K562 (cell line): ENCODE measurements around the gene LAMB1. TPM values are rescaled to one million over a fixed set of nuclear protein-coding genes. Genes with fewer than 3 reads are reported as not detected.

ENCODE experiments used
- ARHGAP35 ChIP-seq: fragments of 450-650 bp; IDR thresholded peaks from 2 replicates; pipeline ENCODE4 v1.6.1; 2018; ENCODE audit not compliant: partially characterized antibody
- ARNT ChIP-seq, 2 experiments: fragments of 450-650 bp; IDR thresholded peaks; 2 replicates each; pipeline ENCODE4 v1.6.1; 2016; ENCODE audit warnings: mild to moderate bottlenecking in 1 of 2
- CBFB ChIP-seq: sonication (generic); formaldehyde crosslinking; IDR thresholded peaks from 2 replicates; pipeline ENCODE4 v1.4.0; 2020; ENCODE audit warnings: mild to moderate bottlenecking, missing genetic modification reagents
- CREB1 ChIP-seq, 2 experiments: sonication (generic) in 1 of 2; formaldehyde crosslinking in 1 of 2; IDR thresholded peaks; 2 replicates each; pipeline versions ENCODE4 v1.6.1 to v1.8.0; 2012 to 2022; ENCODE audit warnings: inconsistent platforms in 1 of 2, mild to moderate bottlenecking in 1 of 2, missing genetic modification reagents in 1 of 2, moderate library complexity in 1 of 2
- FIP1L1 ChIP-seq: fragments of 200-400 bp; formaldehyde crosslinking; IDR thresholded peaks from 2 replicates; pipeline ENCODE4 v1.6.1; 2018; ENCODE audit warnings: mild to moderate bottlenecking, low read depth, low read length; ENCODE audit not compliant: poor library complexity, severe bottlenecking
- HCFC1 ChIP-seq: IDR thresholded peaks from 2 replicates; pipeline ENCODE4 v1.6.1; 2012; ENCODE audit warnings: low read depth, low read length, improper control_type of control experiment
- ILF3 ChIP-seq: fragments of 450-650 bp; IDR thresholded peaks from 2 replicates; pipeline ENCODE4 v1.6.1; 2018; ENCODE audit warnings: antibody characterized with exemption, mild to moderate bottlenecking, moderate library complexity, borderline replicate concordance
- KDM2B ChIP-seq: fragments of 250-450 bp; sonication (Bioruptor Pico); IDR thresholded peaks from 2 replicates; pipeline ENCODE4 v1.8.0; 2021; ENCODE audit warnings: mild to moderate bottlenecking, moderate library complexity
- MAFF ChIP-seq: IDR thresholded peaks from 2 replicates; pipeline ENCODE4 v1.6.1; 2012; ENCODE audit warnings: low read length, improper control_type of control experiment
- MLX ChIP-seq, 2 experiments: fragments of 450-650 bp in 1 of 2; sonication (generic) in 1 of 2; formaldehyde crosslinking; conservative IDR thresholded peaks; 2 replicates each; pipeline versions ENCODE4 v1.4.0 to v1.8.1; 2020 to 2022; ENCODE audit warnings: mild to moderate bottlenecking in 1 of 2, missing genetic modification reagents in 1 of 2
- MTA1 ChIP-seq: fragments of 450-650 bp; IDR thresholded peaks from 2 replicates; pipeline ENCODE4 v1.6.1; 2017; ENCODE audit warnings: borderline replicate concordance
- PHF21A ChIP-seq: fragments of 450-650 bp; IDR thresholded peaks from 2 replicates; pipeline ENCODE4 v1.6.1; 2017; ENCODE audit warnings: low read depth, borderline replicate concordance
- POLR2G ChIP-seq: fragments of 200-400 bp; formaldehyde crosslinking; IDR thresholded peaks from 2 replicates; pipeline ENCODE4 v1.6.1; 2017; ENCODE audit warnings: low read depth, mild to moderate bottlenecking, antibody characterized with exemption, low read length, moderate library complexity
- SPI1 ChIP-seq: IDR thresholded peaks from 2 replicates; pipeline ENCODE4 v1.6.1; 2011; ENCODE audit warnings: low read depth, low read length, control low read depth, borderline replicate concordance
- SRSF1 ChIP-seq: fragments of 200-400 bp; formaldehyde crosslinking; IDR thresholded peaks from 2 replicates; pipeline ENCODE4 v1.6.1; 2017; ENCODE audit warnings: mild to moderate bottlenecking, low read depth, low read length, moderate library complexity
- TCF7L2 ChIP-seq: fragments of 150-350 bp; IDR thresholded peaks from 2 replicates; pipeline ENCODE4 v1.6.1; 2016; ENCODE audit warnings: low read depth, mild to moderate bottlenecking, low read length, moderate library complexity
- ZC3H8 ChIP-seq: fragments of 450-650 bp; IDR thresholded peaks from 2 replicates; pipeline ENCODE4 v1.6.1; 2017
- ZNF133 ChIP-seq: fragments of 250-450 bp; sonication (Bioruptor Pico); IDR thresholded peaks from 2 replicates; pipeline ENCODE4 v1.4.0; 2020; ENCODE audit warnings: mild to moderate bottlenecking
- ZNF717 ChIP-seq: fragments of 250-450 bp; sonication (Bioruptor Pico); IDR thresholded peaks from 2 replicates; pipeline ENCODE4 v1.5.0; 2021
- polyA plus RNA-seq, 8 experiments: library from polyadenylated mRNA; depleted of rRNA in 4 of 8; stranded (reverse) in 5 of 8; unstranded in 3 of 8; fragments of >200 nt; fragmentation: Nextera tagmentation in 2 of 8; fragmentation: Illumina TruSeq in 1 of 8; extraction: Ambion mirVana in 2 of 8; extraction: Trizol in 1 of 8; gene quantifications; 2 replicates each; pipeline versions ENCODE4 v1.2.1 to v1.2.3, GENCODE V29; 2011 to 2014; ENCODE audit warnings: inconsistent platforms in 1 of 8, missing spikeins in 1 of 8
- total RNA-seq, 7 experiments: library from RNA; depleted of rRNA in 6 of 7; stranded (reverse); fragments of >200 nt in 6 of 7; fragmentation: Illumina TruSeq in 2 of 7; extraction: Trizol in 2 of 7; gene quantifications; 2 replicates each; pipeline versions ENCODE4 v1.2.1 to v1.2.3, GENCODE V29; 2011 to 2021; ENCODE audit warnings: low replicate concordance in 1 of 7
- TF ChIP-seq, protein P1 (sequence below): fragments of 250-450 bp; sonication (Bioruptor Pico); IDR thresholded peaks from 2 replicates; pipeline ENCODE4 v1.4.0; 2020; ENCODE audit warnings: mild to moderate bottlenecking, moderate library complexity
- TF ChIP-seq, protein P2 (sequence below): sonication (generic); formaldehyde crosslinking; IDR thresholded peaks from 2 replicates; pipeline ENCODE4 v1.8.1; 2023; ENCODE audit warnings: mild to moderate bottlenecking, missing genetic modification reagents
- TF ChIP-seq, protein P3 (sequence below): fragments of 250-450 bp; sonication (Bioruptor Pico); IDR thresholded peaks from 2 replicates; pipeline ENCODE4 v1.4.0; 2020

LAMB1 gene
- total and polyA plus RNA-seq, 9 of the 15 experiments (the other 6 are each of a cell fraction or from before 2014, with no cell fraction given): 6.0 to 17.7 (median 12.3) TPM

DNA sequence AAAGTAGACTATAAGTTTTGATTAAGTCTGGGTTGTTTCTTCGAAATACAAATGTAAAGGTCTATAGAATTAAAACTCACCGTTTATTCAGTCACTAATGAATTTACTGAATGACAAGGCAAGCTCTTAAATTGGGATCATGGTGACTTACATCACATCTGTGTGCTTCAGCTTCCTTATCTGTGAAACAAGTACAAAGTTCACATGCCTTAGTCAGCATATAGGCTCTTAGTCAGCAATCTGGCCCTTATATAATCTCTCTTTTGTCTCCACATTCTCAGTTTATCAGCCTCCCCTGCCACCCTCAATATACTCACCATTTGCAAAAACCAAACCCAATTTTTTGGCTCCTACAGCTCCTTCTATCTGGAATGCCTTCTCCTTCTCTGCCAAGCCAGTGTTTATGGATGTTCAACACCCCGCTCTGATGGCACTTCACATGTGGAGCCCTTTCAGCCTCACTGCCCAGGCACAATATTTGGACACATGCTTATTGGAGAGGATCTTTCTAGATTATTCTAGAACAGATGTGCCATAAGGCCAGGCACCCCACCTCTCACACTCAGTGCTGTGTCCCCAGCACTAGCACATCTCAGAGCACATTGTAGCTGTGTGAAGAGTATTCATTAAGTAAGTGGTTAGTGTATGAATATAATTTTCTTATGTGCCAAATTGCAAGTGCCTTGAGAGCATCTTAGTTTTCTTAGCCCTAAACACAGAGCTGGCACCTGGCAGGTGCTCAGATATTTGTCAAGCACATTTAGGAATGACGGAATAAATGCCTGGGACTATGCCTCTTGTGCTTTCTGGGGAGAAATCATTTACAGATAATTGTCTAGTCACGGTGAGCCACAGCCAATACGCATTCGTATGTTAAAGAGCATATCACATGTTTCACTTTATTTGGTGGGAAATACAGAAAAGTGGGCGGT is 9.8 kb upstream of the LAMB1 start (continued):
- TF ChIP-seq, protein P1, sequence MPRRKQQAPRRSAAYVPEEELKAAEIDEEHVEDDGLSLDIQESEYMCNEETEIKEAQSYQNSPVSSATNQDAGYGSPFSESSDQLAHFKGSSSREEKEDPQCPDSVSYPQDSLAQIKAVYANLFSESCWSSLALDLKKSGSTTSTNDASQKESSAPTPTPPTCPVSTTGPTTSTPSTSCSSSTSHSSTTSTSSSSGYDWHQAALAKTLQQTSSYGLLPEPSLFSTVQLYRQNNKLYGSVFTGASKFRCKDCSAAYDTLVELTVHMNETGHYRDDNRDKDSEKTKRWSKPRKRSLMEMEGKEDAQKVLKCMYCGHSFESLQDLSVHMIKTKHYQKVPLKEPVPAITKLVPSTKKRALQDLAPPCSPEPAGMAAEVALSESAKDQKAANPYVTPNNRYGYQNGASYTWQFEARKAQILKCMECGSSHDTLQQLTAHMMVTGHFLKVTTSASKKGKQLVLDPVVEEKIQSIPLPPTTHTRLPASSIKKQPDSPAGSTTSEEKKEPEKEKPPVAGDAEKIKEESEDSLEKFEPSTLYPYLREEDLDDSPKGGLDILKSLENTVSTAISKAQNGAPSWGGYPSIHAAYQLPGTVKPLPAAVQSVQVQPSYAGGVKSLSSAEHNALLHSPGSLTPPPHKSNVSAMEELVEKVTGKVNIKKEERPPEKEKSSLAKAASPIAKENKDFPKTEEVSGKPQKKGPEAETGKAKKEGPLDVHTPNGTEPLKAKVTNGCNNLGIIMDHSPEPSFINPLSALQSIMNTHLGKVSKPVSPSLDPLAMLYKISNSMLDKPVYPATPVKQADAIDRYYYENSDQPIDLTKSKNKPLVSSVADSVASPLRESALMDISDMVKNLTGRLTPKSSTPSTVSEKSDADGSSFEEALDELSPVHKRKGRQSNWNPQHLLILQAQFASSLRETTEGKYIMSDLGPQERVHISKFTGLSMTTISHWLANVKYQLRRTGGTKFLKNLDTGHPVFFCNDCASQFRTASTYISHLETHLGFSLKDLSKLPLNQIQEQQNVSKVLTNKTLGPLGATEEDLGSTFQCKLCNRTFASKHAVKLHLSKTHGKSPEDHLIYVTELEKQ (CRISPR knock-in tag): no peak
- no peak for TF ChIP-seq MLX (CRISPR knock-in tag; conservative IDR thresholded peaks at IDR 0.05)
- TF ChIP-seq PHF21A: peak; percentile 96; the same call in 1 of the 2 replicates
- TF ChIP-seq ZNF133 (CRISPR knock-in tag): no peak
- no peak for TF ChIP-seq SRSF1
- no peak for TF ChIP-seq HCFC1
- TF ChIP-seq CREB1 (IDR thresholded peaks at IDR 0.05): peak; percentile 48
- TF ChIP-seq CREB1 (CRISPR knock-in tag; IDR thresholded peaks at IDR 0.05): peak; percentile 43; the same call in 1 of the 2 replicates
- peak; percentile 37; the same call in 1 of the 2 replicates for TF ChIP-seq CBFB (CRISPR knock-in tag)
- no peak for TF ChIP-seq FIP1L1
- TF ChIP-seq ARHGAP35: no peak
- peak; percentile 100 for TF ChIP-seq MAFF
- TF ChIP-seq TCF7L2: no peak
- peak; percentile 92 to 98 for TF ChIP-seq ARNT (IDR thresholded peaks at IDR 0.05)
- TF ChIP-seq ILF3: no peak
- peak; percentile 78 for TF ChIP-seq MTA1
- no peak for TF ChIP-seq KDM2B
- TF ChIP-seq, protein P2, sequence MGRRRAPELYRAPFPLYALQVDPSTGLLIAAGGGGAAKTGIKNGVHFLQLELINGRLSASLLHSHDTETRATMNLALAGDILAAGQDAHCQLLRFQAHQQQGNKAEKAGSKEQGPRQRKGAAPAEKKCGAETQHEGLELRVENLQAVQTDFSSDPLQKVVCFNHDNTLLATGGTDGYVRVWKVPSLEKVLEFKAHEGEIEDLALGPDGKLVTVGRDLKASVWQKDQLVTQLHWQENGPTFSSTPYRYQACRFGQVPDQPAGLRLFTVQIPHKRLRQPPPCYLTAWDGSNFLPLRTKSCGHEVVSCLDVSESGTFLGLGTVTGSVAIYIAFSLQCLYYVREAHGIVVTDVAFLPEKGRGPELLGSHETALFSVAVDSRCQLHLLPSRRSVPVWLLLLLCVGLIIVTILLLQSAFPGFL (CRISPR knock-in tag): peak; percentile 19; the same call in 1 of the 2 replicates
- TF ChIP-seq, protein P3, sequence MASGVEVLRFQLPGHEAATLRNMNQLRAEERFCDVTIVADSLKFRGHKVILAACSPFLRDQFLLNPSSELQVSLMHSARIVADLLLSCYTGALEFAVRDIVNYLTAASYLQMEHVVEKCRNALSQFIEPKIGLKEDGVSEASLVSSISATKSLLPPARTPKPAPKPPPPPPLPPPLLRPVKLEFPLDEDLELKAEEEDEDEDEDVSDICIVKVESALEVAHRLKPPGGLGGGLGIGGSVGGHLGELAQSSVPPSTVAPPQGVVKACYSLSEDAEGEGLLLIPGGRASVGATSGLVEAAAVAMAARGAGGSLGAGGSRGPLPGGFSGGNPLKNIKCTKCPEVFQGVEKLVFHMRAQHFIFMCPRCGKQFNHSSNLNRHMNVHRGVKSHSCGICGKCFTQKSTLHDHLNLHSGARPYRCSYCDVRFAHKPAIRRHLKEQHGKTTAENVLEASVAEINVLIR (CRISPR knock-in tag): no peak
- TF ChIP-seq ZC3H8: no peak
- TF ChIP-seq POLR2G: no peak
- TF ChIP-seq SPI1: no peak
- no peak for TF ChIP-seq ZNF717 (CRISPR knock-in tag)
